Tibial artery (tissue), 4 donors: ENCODE results near the gene GORASP2.

Source experiments
- DNase-seq, 2 donors: peaks; one replicate each; pipeline ENCODE4 v3.0.0-alpha.2; 2019
- H3K27ac ChIP-seq, 2 donors: fragments of 200-600 bp; sonication (generic) in 1 of 2; 1 replicate in 1 of 2; 2 replicates in 1 of 2; pipeline ENCODE4 v1.5.1; 2018 to 2019; ENCODE audit warnings: mild to moderate bottlenecking in 1 of 2
- H3K27me3 ChIP-seq, 2 donors: fragments of 200-600 bp; sonication (generic) in 1 of 2; one replicate each; pipeline versions ENCODE4 v1.5.1 to v1.6.0; 2016 to 2019
- H3K36me3 ChIP-seq, 3 donors: fragments of 200-600 bp; sonication (generic) in 2 of 3; one replicate each; pipeline ENCODE4 v1.5.1; 2016 to 2019; ENCODE audit warnings: mild to moderate bottlenecking in 2 of 3
- H3K4me1 ChIP-seq, 4 donors: fragments of 200-600 bp; sonication (generic) in 2 of 4; 1 replicate in 3 of 4; 2 replicates in 1 of 4; pipeline ENCODE4 v1.5.1; 2016 to 2019
- H3K4me3 ChIP-seq, 2 donors: fragments of 200-600 bp; sonication (generic) in 1 of 2; 1 replicate in 1 of 2; 2 replicates in 1 of 2; pipeline ENCODE4 v1.5.1; 2018 to 2019; ENCODE audit warnings: mild to moderate bottlenecking in 2 of 2
- H3K9me3 ChIP-seq, 3 donors: fragments of 200-600 bp; sonication (generic) in 1 of 3; one replicate each; pipeline ENCODE4 v1.5.1; 2016 to 2019
- CTCF ChIP-seq, 2 experiments: fragments of 200-600 bp in 1 of 2; fragments of 450-650 bp in 1 of 2; IDR thresholded peaks; one replicate each; pipeline ENCODE4 v1.5.1; 2017 to 2019; ENCODE audit warnings: antibody characterized with exemption in 2 of 2, mild to moderate bottlenecking in 1 of 2, moderate library complexity in 1 of 2
- intact Hi-C: fragments of 100-400 bp; cut with DNase I; formaldehyde crosslinking; loops from one replicate; pipeline ENCODE4 v1.15.0; 2023; ENCODE audit warnings: low total_unique reads

GORASP2 gene

GRCh38 chr2:170972296-170973224 is 43.5 kb downstream of the GORASP2 start:
- Histone ChIP-seq H3K27ac (no peak overlapping the region), H3K4me1 (peaks cover 0 to 15% (median 7%) of the 10 kb centered on the region in 4 donors), H3K27me3 (no peaks in the 10 kb centered on the region), H3K4me3 (peak overlapping the region in 1 of 2 donors; percentile 84), H3K9me3 (no peaks in the 10 kb centered on the region), H3K36me3 (peaks cover 0 to 9% (median 0%) of the 10 kb centered on the region in 3 donors)
- TF ChIP-seq CTCF (IDR thresholded peaks at IDR 0.05), result no peak
- no peak for DNase-seq
- intact Hi-C loops, result loop anchor here (1.0 to 5.0 kb wide), 3 partner anchors 40 to 460 kb away; partner anchors contain the start of genes DCAF17, METTL8 and TLK1

GRCh38 chr2:170973225-170973491 is 44.1 kb downstream of the GORASP2 start:
- TF ChIP-seq CTCF (IDR thresholded peaks at IDR 0.05), result no peak
- no peaks in the 10 kb centered on the region for H3K9me3 ChIP-seq
- intact Hi-C loops, result loop anchor here (1.0 to 5.0 kb wide), 3 partner anchors 41 to 459 kb away; partner anchors contain the start of genes DCAF17, METTL8 and TLK1
- peaks cover 0 to 3% (median 0%) of the 10 kb centered on the region in 3 donors for H3K36me3 ChIP-seq
- peaks cover 0 to 15% (median 7%) of the 10 kb centered on the region in 4 donors for H3K4me1 ChIP-seq
- no peaks in the 10 kb centered on the region for H3K27me3 ChIP-seq
- DNase-seq, result no peak
- H3K4me3 ChIP-seq, result peak overlapping the region; percentile 64 to 84
- no peak overlapping the region for H3K27ac ChIP-seq

- intact Hi-C loops, result loop anchor here (1.0 to 5.0 kb wide), 4 partner anchors 41 to 459 kb away; partner anchors contain the start of genes DCAF17, METTL8 and TLK1
Observed at GRCh38 chr2:170973492-170974303, 44.6 kb downstream of the GORASP2 start.

GRCh38 chr2:170974304-170974993 is 45.4 kb downstream of the GORASP2 start:
- DNase-seq, result no peak
- Histone ChIP-seq H3K4me1 (peaks cover 0 to 15% (median 7%) of the 10 kb centered on the region in 4 donors), H3K9me3 (no peaks in the 10 kb centered on the region), H3K27ac (peak overlapping the region in 1 of 2 donors; percentile 77), H3K27me3 (no peaks in the 10 kb centered on the region), H3K4me3 (peak overlapping the region; percentile 64 to 84), H3K36me3 (no peaks in the 10 kb centered on the region)
- no peak for TF ChIP-seq CTCF (IDR thresholded peaks at IDR 0.05)
- intact Hi-C loops, result loop anchor here (2.0 to 5.0 kb wide), 3 partner anchors 42 to 458 kb away; partner anchors contain the start of genes DCAF17 and METTL8

More at GRCh38 chr2:170973492-170974303, 44.6 kb downstream of the GORASP2 start:
- TF ChIP-seq CTCF (IDR thresholded peaks at IDR 0.05), result peak; percentile 87 to 96
- H3K36me3 ChIP-seq, result no peaks in the 10 kb centered on the region
- H3K4me1 ChIP-seq, result peaks cover 0 to 15% (median 7%) of the 10 kb centered on the region in 4 donors
- peak overlapping the region; percentile 75 to 77 for H3K27ac ChIP-seq
- H3K9me3 ChIP-seq, result no peaks in the 10 kb centered on the region
- DNase-seq, result peak; percentile 74 to 89
- peak overlapping the region; percentile 64 to 84 for H3K4me3 ChIP-seq
- H3K27me3 ChIP-seq, result no peaks in the 10 kb centered on the region
